ENCODE measurements around the gene RAE1.

DNA sequence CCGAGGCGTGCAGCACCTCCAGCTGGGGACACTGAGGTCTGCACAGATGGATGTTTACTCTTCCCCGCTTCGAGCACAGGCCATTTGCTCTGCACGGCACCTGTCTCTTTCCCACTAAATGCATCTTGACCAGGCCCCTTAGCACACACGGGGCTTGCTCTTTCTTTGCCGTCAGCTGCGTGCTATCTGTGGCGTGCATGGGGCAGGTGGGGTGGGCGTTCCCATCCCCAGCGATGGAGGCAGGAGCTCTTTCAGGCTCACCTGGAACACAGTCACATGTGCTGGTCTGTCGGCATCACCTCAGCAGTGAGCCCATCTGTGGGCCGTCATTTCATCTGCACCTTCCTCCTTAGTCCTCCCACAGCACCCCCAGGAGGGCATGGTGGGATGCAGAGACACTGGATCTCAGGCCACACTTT lies 75.2 kb downstream of the RAE1 start:
- TF ChIP-seq, protein P1, sequence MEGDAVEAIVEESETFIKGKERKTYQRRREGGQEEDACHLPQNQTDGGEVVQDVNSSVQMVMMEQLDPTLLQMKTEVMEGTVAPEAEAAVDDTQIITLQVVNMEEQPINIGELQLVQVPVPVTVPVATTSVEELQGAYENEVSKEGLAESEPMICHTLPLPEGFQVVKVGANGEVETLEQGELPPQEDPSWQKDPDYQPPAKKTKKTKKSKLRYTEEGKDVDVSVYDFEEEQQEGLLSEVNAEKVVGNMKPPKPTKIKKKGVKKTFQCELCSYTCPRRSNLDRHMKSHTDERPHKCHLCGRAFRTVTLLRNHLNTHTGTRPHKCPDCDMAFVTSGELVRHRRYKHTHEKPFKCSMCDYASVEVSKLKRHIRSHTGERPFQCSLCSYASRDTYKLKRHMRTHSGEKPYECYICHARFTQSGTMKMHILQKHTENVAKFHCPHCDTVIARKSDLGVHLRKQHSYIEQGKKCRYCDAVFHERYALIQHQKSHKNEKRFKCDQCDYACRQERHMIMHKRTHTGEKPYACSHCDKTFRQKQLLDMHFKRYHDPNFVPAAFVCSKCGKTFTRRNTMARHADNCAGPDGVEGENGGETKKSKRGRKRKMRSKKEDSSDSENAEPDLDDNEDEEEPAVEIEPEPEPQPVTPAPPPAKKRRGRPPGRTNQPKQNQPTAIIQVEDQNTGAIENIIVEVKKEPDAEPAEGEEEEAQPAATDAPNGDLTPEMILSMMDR (IDR thresholded peaks at IDR 0.05), result no peak
- no peak for TF ChIP-seq POLR2A (IDR thresholded peaks at IDR 0.05)

All from lower leg skin (tissue), 3 donors.